GM12873 (cell line): ENCODE results near the gene NAE1.

Source experiments
- CTCF ChIP-seq: IDR thresholded peaks from 2 replicates; pipeline ENCODE4 v1.5.1; 2012; ENCODE audit warnings: low read depth, mild to moderate bottlenecking, moderate library complexity, low read length, control low read depth; ENCODE audit not compliant: insufficient read depth; ENCODE audit errors: missing control alignments

The NAE1 gene

GRCh38 chr16:66856801-66857200, 26.0 kb upstream of the NAE1 start:
- no peak for TF ChIP-seq CTCF

- TF ChIP-seq CTCF = no peak
These were observed 25.5 kb upstream of the NAE1 start for GRCh38 chr16:66856184-66856730.

GRCh38 chr16:66853261-66854139, 22.7 kb upstream of the NAE1 start:
- no peak for TF ChIP-seq CTCF

GRCh38 chr16:66851166-66851964, 20.6 kb upstream of the NAE1 start:
- TF ChIP-seq CTCF = no peak

GRCh38 chr16:66850115-66850815, 19.5 kb upstream of the NAE1 start:
- no peak for TF ChIP-seq CTCF

- TF ChIP-seq CTCF = no peak
These were observed 18.8 kb upstream of the NAE1 start for GRCh38 chr16:66849549-66849948.

- TF ChIP-seq CTCF = no peak
These were observed 18.2 kb upstream of the NAE1 start for GRCh38 chr16:66849021-66849420.
